Lower leg skin (tissue), 3 donors: ENCODE data around the gene ACOX3.

Source experiments
- POLR2A ChIP-seq, 2 donors: fragments of 450-650 bp; IDR thresholded peaks; one replicate each; pipeline ENCODE4 v1.6.1; 2016 to 2017; ENCODE audit warnings: antibody characterized with exemption in 2 of 2, mild to moderate bottlenecking in 1 of 2, moderate library complexity in 1 of 2
- TF ChIP-seq, protein P1 (sequence below), 3 donors: fragments of 450-650 bp; IDR thresholded peaks; one replicate each; pipeline ENCODE4 v1.5.1; 2016; ENCODE audit warnings: antibody characterized with exemption in 3 of 3, mild to moderate bottlenecking in 3 of 3, moderate library complexity in 2 of 3

DNA sequence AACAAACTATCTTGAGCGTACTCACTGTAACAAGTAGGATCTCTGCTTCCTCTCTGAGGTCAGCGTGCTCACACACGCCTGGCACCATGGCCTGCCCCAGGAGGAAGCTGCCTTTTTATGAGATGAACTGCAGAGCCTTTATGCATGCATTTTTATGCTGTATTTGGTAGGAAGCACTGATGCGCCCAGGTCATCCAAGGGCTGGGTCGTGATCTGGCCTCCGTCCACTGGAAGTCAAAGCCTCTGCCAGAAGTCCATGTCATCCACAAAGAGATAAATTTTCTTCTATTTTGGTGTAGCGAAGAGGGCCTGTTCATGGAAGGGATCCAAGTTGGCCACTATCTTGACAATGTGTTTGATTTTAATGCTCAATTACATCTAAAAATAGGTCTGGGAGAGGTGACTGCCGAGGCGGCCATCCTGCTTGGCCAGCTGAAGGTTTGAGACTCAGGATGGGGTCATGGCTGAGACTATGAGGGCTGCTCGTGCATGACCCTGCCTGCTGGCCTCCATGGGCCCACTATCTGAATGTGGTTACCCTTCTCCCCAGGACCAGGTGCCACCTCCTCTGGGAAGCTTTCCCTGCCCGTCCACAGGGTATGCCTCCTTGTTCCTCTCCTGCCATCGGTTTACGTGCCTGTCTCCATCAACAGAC is 120.7 kb downstream of the ACOX3 start:
- TF ChIP-seq, protein P1, sequence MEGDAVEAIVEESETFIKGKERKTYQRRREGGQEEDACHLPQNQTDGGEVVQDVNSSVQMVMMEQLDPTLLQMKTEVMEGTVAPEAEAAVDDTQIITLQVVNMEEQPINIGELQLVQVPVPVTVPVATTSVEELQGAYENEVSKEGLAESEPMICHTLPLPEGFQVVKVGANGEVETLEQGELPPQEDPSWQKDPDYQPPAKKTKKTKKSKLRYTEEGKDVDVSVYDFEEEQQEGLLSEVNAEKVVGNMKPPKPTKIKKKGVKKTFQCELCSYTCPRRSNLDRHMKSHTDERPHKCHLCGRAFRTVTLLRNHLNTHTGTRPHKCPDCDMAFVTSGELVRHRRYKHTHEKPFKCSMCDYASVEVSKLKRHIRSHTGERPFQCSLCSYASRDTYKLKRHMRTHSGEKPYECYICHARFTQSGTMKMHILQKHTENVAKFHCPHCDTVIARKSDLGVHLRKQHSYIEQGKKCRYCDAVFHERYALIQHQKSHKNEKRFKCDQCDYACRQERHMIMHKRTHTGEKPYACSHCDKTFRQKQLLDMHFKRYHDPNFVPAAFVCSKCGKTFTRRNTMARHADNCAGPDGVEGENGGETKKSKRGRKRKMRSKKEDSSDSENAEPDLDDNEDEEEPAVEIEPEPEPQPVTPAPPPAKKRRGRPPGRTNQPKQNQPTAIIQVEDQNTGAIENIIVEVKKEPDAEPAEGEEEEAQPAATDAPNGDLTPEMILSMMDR (IDR thresholded peaks at IDR 0.05): no peak
- TF ChIP-seq POLR2A (IDR thresholded peaks at IDR 0.05): no peak
